Esophagus squamous epithelium (tissue), 4 donors: ENCODE data around the gene MAGED4.

Experiments used
- POLR2A ChIP-seq, 4 donors: fragments of 450-650 bp; IDR thresholded peaks; one replicate each; pipeline ENCODE4 v1.6.1; 2017; ENCODE audit warnings: antibody characterized with exemption in 4 of 4, mild to moderate bottlenecking in 4 of 4, moderate library complexity in 3 of 4
- TF ChIP-seq, protein P1 (sequence below), 6 experiments: fragments of 450-650 bp in 4 of 6; fragments of 200-600 bp in 2 of 6; sonication (generic) in 2 of 6; IDR thresholded peaks; one replicate each; pipeline ENCODE4 v1.5.1; 2016 to 2019; ENCODE audit warnings: antibody characterized with exemption in 6 of 6, mild to moderate bottlenecking in 4 of 6, moderate library complexity in 4 of 6

DNA sequence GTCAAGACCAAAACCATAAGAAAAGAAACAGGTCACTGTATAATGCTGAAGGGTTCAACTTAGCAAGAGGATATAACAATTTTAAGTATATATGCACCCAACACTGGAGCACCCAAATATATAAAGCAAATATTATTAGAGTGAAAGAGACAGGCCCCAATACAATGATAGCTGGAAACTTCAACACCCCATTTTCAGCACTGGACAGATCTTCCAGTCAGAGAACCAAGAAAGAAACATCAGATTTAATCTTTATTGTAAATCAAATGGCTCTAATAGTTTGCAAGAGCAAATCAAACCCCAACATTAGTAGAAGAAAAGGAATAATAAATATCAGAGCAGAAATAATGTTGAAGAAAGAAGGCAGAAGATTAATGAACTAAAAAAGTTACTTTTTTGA, 36.2 kb downstream of the MAGED4 start:
- TF ChIP-seq, protein P1, sequence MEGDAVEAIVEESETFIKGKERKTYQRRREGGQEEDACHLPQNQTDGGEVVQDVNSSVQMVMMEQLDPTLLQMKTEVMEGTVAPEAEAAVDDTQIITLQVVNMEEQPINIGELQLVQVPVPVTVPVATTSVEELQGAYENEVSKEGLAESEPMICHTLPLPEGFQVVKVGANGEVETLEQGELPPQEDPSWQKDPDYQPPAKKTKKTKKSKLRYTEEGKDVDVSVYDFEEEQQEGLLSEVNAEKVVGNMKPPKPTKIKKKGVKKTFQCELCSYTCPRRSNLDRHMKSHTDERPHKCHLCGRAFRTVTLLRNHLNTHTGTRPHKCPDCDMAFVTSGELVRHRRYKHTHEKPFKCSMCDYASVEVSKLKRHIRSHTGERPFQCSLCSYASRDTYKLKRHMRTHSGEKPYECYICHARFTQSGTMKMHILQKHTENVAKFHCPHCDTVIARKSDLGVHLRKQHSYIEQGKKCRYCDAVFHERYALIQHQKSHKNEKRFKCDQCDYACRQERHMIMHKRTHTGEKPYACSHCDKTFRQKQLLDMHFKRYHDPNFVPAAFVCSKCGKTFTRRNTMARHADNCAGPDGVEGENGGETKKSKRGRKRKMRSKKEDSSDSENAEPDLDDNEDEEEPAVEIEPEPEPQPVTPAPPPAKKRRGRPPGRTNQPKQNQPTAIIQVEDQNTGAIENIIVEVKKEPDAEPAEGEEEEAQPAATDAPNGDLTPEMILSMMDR (IDR thresholded peaks at IDR 0.05), result no peak
- no peak for TF ChIP-seq POLR2A (IDR thresholded peaks at IDR 0.05)
